ENCODE results near the gene C10orf62. TPM values are rescaled to one million over a fixed set of nuclear protein-coding genes. Genes with fewer than 3 reads are reported as not detected.

C10orf62 gene
- total and polyA plus RNA-seq, 8 donors = not detected

DNA sequence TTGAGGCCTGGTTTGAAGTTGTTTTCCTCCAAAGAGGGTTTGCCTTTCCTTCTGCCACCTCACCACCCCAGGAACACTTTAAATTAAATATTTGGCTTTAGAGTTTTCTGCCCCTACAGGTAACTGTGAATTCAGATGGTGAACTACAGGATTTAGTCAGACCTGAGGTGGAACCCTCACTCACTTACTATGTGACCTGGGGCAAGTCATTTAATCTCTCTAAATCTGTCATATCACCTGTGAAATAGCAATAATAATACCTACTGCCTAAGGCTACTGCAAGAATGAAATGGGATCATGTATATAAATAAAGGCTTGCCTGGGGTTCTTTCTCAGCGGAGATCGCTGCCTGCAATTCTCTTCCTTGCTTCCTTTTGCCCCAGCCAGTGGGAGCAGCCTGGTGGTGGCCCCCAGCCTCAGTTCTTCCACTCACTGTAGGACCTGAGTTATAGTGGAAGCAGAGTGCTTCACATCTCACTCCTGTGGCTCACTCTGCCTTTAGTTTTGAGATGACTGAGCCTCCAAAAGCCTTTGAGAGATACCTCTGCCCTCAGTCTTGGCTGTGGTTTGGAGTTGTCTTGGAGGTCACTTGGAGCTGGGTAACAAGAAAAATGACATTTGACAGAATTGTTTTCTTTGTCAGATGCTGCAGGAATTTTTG is 23.1 kb upstream of the C10orf62 start:
- TF ChIP-seq EP300 (IDR thresholded peaks at IDR 0.05) = no peak
- Histone ChIP-seq H3K27me3 (no peaks in the 10 kb centered on the region), H3K9me3 (no peaks in the 10 kb centered on the region), H3K27ac (no peak overlapping the region), H3K4me3 (no peak overlapping the region), H3K36me3 (peaks cover 8 to 38% (median 34%) of the 10 kb centered on the region in 4 donors), H3K4me1 (peaks cover 0 to 11% (median 5%) of the 10 kb centered on the region in 4 donors)
- no peak for DNase-seq
- WGBS, 5 donors = 46 to 72% (median 65%) methylated on average over 2 of the region's 2 CpGs
- intact Hi-C loops (cut with DNase I; ENCODE audit: low total_unique reads) = no loop called here

DNA sequence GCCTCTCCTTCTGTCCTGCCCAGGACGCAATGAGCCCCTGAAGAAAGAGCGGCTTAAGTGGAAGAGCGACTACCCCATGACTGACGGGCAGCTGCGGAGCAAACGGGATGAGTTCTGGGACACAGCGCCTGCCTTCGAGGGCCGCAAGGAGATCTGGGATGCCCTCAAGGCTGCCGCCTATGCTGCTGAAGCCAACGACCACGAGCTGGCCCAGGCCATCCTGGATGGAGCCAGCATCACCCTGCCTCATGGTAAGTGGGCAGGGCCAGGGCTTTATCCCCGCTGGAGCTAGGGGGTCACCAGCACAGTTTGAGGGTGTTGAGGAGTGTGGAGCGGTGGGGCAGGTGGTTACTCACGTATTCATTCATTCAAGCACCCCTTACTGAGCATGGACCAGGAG is 21.6 kb upstream of the C10orf62 start:
- Histone ChIP-seq H3K4me1 (peaks cover 12 to 23% (median 17%) of the 10 kb centered on the region in 4 donors), H3K9me3 (no peaks in the 10 kb centered on the region), H3K36me3 (peaks cover 8 to 40% (median 34%) of the 10 kb centered on the region in 4 donors), H3K4me3 (no peak overlapping the region), H3K27ac (no peak overlapping the region), H3K27me3 (no peaks in the 10 kb centered on the region)
- WGBS, 5 donors = 92 to 95% (median 94%) methylated on average over 15 of the region's 15 CpGs
- intact Hi-C loops (cut with DNase I; ENCODE audit: low total_unique reads) = no loop called here
- DNase-seq = no peak
- no peak for TF ChIP-seq EP300 (IDR thresholded peaks at IDR 0.05)
- no peak for TF ChIP-seq POLR2AphosphoS5 (IDR thresholded peaks at IDR 0.05)
- TF ChIP-seq, protein P1, sequence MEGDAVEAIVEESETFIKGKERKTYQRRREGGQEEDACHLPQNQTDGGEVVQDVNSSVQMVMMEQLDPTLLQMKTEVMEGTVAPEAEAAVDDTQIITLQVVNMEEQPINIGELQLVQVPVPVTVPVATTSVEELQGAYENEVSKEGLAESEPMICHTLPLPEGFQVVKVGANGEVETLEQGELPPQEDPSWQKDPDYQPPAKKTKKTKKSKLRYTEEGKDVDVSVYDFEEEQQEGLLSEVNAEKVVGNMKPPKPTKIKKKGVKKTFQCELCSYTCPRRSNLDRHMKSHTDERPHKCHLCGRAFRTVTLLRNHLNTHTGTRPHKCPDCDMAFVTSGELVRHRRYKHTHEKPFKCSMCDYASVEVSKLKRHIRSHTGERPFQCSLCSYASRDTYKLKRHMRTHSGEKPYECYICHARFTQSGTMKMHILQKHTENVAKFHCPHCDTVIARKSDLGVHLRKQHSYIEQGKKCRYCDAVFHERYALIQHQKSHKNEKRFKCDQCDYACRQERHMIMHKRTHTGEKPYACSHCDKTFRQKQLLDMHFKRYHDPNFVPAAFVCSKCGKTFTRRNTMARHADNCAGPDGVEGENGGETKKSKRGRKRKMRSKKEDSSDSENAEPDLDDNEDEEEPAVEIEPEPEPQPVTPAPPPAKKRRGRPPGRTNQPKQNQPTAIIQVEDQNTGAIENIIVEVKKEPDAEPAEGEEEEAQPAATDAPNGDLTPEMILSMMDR (IDR thresholded peaks at IDR 0.05) = no peak
- TF ChIP-seq POLR2A (IDR thresholded peaks at IDR 0.05) = no peak

DNA sequence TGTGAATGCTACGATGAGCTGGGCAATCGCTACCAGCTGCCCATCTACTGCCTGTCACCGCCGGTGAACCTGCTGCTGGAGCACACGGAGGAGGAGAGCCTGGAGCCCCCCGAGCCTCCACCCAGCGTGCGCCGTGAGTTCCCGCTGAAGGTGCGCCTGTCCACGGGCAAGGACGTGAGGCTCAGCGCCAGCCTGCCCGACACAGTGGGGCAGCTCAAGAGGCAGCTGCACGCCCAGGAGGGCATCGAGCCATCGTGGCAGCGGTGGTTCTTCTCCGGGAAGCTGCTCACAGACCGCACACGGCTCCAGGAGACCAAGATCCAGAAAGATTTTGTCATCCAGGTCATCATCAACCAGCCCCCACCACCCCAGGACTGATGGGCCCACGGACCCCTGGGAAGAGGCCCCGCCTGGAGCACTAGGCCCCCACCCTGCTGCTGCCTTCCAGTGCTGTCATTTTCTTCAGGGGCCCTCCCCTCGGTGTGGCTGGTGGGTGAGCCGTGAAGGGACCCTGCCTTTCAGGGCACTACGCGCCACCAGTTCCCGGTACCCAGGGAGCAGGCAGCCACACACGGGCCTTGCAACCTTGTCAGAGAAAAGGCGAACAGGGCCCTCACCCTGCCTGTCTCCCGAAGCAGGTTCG is 19.3 kb upstream of the C10orf62 start:
- Histone ChIP-seq H3K27ac (peak overlapping the region in 1 of 5 donors; percentile 70), H3K4me1 (peaks cover 15 to 31% (median 20%) of the 10 kb centered on the region in 4 donors), H3K36me3 (peaks cover 8 to 40% (median 34%) of the 10 kb centered on the region in 4 donors), H3K27me3 (no peaks in the 10 kb centered on the region), H3K4me3 (no peak overlapping the region), H3K9me3 (no peaks in the 10 kb centered on the region)
- DNase-seq = no peak
- TF ChIP-seq POLR2A (IDR thresholded peaks at IDR 0.05) = no peak
- TF ChIP-seq EP300 (IDR thresholded peaks at IDR 0.05) = no peak
- TF ChIP-seq, protein P1 (IDR thresholded peaks at IDR 0.05) = no peak
- TF ChIP-seq POLR2AphosphoS5 (IDR thresholded peaks at IDR 0.05) = no peak
- intact Hi-C loops (cut with DNase I; ENCODE audit: low total_unique reads) = no loop called here
- WGBS, 5 donors = 89 to 94% (median 93%) methylated on average over 23 to 33 of the region's 33 CpGs

DNA sequence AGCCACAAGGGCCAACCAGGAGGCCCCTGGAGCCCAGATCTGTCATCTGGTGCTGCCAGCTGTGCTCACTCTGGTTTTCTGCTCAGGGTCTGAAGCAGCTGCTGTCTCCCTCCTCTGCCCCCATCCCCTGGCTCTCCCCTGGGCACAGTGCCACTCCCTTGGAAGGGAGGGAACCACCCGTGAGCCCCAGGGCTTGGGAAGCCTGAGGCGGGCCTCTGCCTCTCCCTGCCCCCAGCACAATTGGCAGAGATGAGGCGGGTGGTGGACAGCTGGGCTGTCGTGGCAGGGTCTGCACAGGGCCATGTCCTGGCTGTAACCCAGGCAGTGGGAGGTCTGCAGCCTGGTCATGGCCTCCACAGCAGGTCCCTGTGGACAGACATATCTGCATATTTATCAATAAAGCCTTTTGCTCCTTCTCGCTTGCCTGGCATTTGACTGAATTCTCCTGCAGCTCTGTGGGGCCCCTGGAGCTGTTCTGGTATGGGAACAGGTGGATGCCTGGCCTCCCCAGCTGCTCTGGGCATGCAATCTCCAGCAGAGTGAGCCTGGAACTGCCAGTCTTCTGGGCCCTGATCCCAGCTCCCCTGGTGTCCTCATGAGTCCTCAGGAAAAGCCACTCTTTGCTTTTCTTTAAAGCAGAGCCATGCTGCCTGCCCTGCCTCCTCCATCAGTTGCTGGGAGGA is 18.6 kb upstream of the C10orf62 start:
- 54 to 82% (median 62%) methylated on average over 2 to 5 of the region's 5 CpGs for WGBS, 5 donors

More for the DNA sequence above, 18.6 kb upstream of the C10orf62 start:
- Histone ChIP-seq H3K4me3 (no peak overlapping the region), H3K27ac (peak overlapping the region in 3 of 5 donors; percentile 24 to 70 (median 65)), H3K9me3 (no peaks in the 10 kb centered on the region), H3K27me3 (no peaks in the 10 kb centered on the region), H3K36me3 (peaks cover 8 to 40% (median 34%) of the 10 kb centered on the region in 4 donors), H3K4me1 (peaks cover 15 to 31% (median 20%) of the 10 kb centered on the region in 4 donors)
- intact Hi-C loops (cut with DNase I; ENCODE audit: low total_unique reads) = no loop called here
- DNase-seq = no peak
- no peak for TF ChIP-seq POLR2A (IDR thresholded peaks at IDR 0.05)
- TF ChIP-seq, protein P1 (IDR thresholded peaks at IDR 0.05) = no peak
- TF ChIP-seq POLR2AphosphoS5 (IDR thresholded peaks at IDR 0.05) = no peak
- TF ChIP-seq EP300 (IDR thresholded peaks at IDR 0.05) = no peak

Measured in stomach (tissue), 9 donors.